SU-DHL-6 (cell line): ENCODE data around the gene BTBD9.

Source experiments
- H2AFZ ChIP-seq: fragments of 200-600 bp; sonication (generic); 2 replicates; pipeline ENCODE4 v1.6.1; 2014; ENCODE audit warnings: low read depth, mild to moderate bottlenecking, moderate library complexity, mixed read lengths, antibody characterized with exemption, low read length; ENCODE audit not compliant: severe bottlenecking
- H3F3A ChIP-seq: fragments of 200-600 bp; shearing (Covaris generic); 2 replicates; pipeline ENCODE4 v1.6.0; 2016; ENCODE audit warnings: antibody characterized with exemption, mild to moderate bottlenecking; ENCODE audit not compliant: insufficient read depth
- H3K27ac ChIP-seq: fragments of 200-600 bp; sonication (generic); 2 replicates; pipeline ENCODE4 v1.5.1; 2016; ENCODE audit warnings: low read depth, mild to moderate bottlenecking, low read length, moderate library complexity, mixed read lengths
- H3K27me3 ChIP-seq: fragments of 200-600 bp; sonication (generic), shearing (Covaris generic); 2 replicates; pipeline ENCODE4 v1.6.0; 2014; ENCODE audit warnings: mild to moderate bottlenecking, low read length
- H3K36me3 ChIP-seq: fragments of 200-600 bp; sonication (generic); 2 replicates; pipeline ENCODE4 v1.6.1; 2014; ENCODE audit warnings: mild to moderate bottlenecking, low read length, mixed read lengths
- H3K4me2 ChIP-seq: fragments of 300-600, 200-600 bp; shearing (Covaris generic), sonication (generic); 2 replicates; pipeline ENCODE4 v1.6.0; 2014; ENCODE audit warnings: low read length, low read depth, mild to moderate bottlenecking; ENCODE audit not compliant: poor library complexity, severe bottlenecking
- H3K4me3 ChIP-seq: fragments of 200-600 bp; sonication (generic); 2 replicates; pipeline ENCODE4 v1.5.1; 2014; ENCODE audit warnings: antibody characterized with exemption, low read length, mild to moderate bottlenecking, mixed read lengths; ENCODE audit not compliant: insufficient read depth, poor library complexity, severe bottlenecking
- H3K79me2 ChIP-seq: fragments of 200-600 bp; sonication (generic); 2 replicates; pipeline ENCODE4 v1.6.1; 2014; ENCODE audit warnings: mild to moderate bottlenecking, low read length, moderate library complexity; ENCODE audit not compliant: insufficient read depth
- H3K9ac ChIP-seq: fragments of 200-600 bp; sonication (generic); 2 replicates; pipeline ENCODE4 v1.7.0; 2014; ENCODE audit warnings: mild to moderate bottlenecking, low read length
- H3K9me2 ChIP-seq: fragments of 200-600 bp; sonication (generic); replicated peaks from 2 replicates; pipeline ENCODE4 v1.6.1; 2014; ENCODE audit warnings: low read length; ENCODE audit not compliant: insufficient read depth
- H3K9me3 ChIP-seq: fragments of 200-600 bp; sonication (generic); 2 replicates; pipeline ENCODE4 v1.6.1; 2014; ENCODE audit warnings: low read length, mixed read lengths; ENCODE audit not compliant: insufficient read depth
- H4K20me1 ChIP-seq: fragments of 200-600 bp; sonication (generic); 2 replicates; pipeline ENCODE4 v1.6.1; 2014; ENCODE audit warnings: low read depth, mild to moderate bottlenecking, antibody characterized with exemption, low read length, moderate library complexity, mixed read lengths
- EZH2phosphoT487 ChIP-seq: fragments of 200-600 bp; sonication (generic), shearing (Covaris generic); conservative IDR thresholded peaks from 2 replicates; pipeline ENCODE4 v1.6.1; 2018; ENCODE audit warnings: mild to moderate bottlenecking, antibody characterized with exemption, low read length, moderate library complexity, mixed read lengths
- TF ChIP-seq, protein P1 (sequence below): fragments of 200-600 bp; sonication (generic); IDR thresholded peaks from one replicate; pipeline ENCODE4 v1.5.1; 2017; ENCODE audit warnings: antibody characterized with exemption, mild to moderate bottlenecking, low read length, moderate library complexity; ENCODE audit not compliant: insufficient read depth, poor library complexity, severe bottlenecking

The BTBD9 gene

DNA sequence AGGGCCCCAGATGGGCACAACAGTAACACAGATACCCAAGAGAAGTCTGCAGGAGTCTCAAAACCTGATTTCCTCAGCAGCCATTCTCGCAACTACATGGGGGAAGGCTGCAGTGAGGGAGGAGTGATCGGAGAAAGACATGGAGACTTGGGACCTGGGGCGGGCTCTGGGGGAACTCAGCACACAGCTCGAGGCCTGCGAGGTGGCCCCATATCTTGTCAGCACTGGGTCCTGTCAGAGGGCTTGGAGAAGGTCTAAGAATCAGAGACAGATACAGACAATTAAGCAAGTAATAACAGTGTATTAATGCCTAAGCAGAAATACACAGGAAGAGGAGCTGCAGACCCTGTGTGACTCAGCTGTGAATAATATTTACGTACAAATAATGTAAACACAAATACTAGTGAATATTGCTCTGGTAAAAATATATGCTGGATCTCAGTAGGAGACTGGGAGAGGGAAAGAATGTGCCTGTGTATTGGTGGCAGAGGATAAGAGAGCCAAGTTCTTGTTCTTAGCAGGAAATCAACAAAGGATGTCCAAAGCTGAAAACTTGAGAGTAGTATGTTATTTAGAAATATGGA, 484.0 kb downstream of the BTBD9 start:
- TF ChIP-seq, protein P1, sequence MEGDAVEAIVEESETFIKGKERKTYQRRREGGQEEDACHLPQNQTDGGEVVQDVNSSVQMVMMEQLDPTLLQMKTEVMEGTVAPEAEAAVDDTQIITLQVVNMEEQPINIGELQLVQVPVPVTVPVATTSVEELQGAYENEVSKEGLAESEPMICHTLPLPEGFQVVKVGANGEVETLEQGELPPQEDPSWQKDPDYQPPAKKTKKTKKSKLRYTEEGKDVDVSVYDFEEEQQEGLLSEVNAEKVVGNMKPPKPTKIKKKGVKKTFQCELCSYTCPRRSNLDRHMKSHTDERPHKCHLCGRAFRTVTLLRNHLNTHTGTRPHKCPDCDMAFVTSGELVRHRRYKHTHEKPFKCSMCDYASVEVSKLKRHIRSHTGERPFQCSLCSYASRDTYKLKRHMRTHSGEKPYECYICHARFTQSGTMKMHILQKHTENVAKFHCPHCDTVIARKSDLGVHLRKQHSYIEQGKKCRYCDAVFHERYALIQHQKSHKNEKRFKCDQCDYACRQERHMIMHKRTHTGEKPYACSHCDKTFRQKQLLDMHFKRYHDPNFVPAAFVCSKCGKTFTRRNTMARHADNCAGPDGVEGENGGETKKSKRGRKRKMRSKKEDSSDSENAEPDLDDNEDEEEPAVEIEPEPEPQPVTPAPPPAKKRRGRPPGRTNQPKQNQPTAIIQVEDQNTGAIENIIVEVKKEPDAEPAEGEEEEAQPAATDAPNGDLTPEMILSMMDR: no peak
- TF ChIP-seq EZH2phosphoT487: no peak
- H3K4me2 ChIP-seq: no peak overlapping the region
- no peaks in the 10 kb centered on the region for H3K36me3 ChIP-seq
- no peak overlapping the region for H3K4me3 ChIP-seq
- H3K9me3 ChIP-seq: no peaks in the 10 kb centered on the region
- H3K9ac ChIP-seq: no peak overlapping the region
- no peaks in the 10 kb centered on the region for H3F3A ChIP-seq
- H3K9me2 ChIP-seq: no peaks in the 10 kb centered on the region
- H3K27ac ChIP-seq: no peak overlapping the region
- no peaks in the 10 kb centered on the region for H3K79me2 ChIP-seq
- no peaks in the 10 kb centered on the region for H4K20me1 ChIP-seq
- H2AFZ ChIP-seq: no peak overlapping the region
- no peaks in the 10 kb centered on the region for H3K27me3 ChIP-seq

DNA sequence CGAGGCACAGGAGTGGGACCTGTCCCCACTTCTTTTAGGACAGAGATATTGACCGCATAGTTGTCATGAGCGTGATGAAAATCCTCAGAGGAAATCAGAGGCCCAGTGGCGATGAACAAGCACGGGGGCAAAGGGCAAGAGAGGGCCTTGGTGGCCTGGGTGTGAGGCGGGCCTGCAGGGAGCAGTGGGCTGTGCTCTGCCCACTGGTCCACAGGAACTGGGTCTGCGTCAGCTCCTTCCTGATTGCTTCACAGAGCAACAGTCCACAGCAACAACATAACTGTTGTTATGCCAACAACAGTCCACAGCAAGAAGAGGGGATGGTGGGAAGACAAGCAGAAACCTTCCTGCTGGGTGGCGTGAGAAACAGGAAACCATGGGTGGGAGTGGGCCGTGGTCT, 484.6 kb downstream of the BTBD9 start:
- Histone ChIP-seq H3K4me2 (no peak overlapping the region), H2AFZ (no peak overlapping the region), H3K9ac (no peak overlapping the region), H3F3A (no peaks in the 10 kb centered on the region), H3K9me2 (no peaks in the 10 kb centered on the region), H4K20me1 (no peaks in the 10 kb centered on the region), H3K27ac (no peak overlapping the region), H3K4me3 (no peak overlapping the region), H3K27me3 (no peaks in the 10 kb centered on the region), H3K36me3 (no peaks in the 10 kb centered on the region), H3K79me2 (no peaks in the 10 kb centered on the region), H3K9me3 (no peaks in the 10 kb centered on the region)
- TF ChIP-seq, protein P1: no peak
- TF ChIP-seq EZH2phosphoT487: no peak

DNA sequence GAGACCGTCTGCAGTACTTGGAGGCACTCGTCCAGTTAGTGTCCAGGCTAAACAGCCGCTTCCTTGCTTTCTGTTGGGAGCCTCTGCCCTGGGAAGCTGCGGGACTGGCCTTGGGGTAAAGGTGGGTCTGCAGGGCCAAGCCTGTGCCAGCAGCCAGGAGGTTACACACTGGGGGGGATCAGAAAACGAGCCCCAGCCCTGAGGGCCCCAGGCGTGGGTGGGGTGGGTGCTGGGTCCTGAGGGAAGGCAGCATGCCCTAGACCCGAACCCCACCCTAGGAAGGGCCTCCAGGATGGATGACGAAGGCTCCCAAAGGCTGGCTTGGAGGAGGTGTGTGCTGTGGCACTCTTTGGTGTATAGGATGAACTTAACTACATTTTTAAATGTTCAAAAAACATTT, 485.0 kb downstream of the BTBD9 start:
- Histone ChIP-seq H3K9me2 (no peaks in the 10 kb centered on the region), H3K36me3 (no peaks in the 10 kb centered on the region), H4K20me1 (no peaks in the 10 kb centered on the region), H3K79me2 (no peaks in the 10 kb centered on the region), H3K4me2 (no peak overlapping the region), H3K27me3 (no peaks in the 10 kb centered on the region), H3K9ac (no peak overlapping the region), H3K27ac (no peak overlapping the region), H3K4me3 (no peak overlapping the region), H3F3A (no peaks in the 10 kb centered on the region), H3K9me3 (no peaks in the 10 kb centered on the region), H2AFZ (no peak overlapping the region)
- TF ChIP-seq, protein P1: no peak
